Stimulated activated CD4-positive, alpha-beta T cell treated with anti-CD3 and anti-CD28 coated beads, TNF-alpha, amount 100 ng/mL, for 24 hours (primary cell): ENCODE measurements around the gene AKAP10.
A peak's percentile ranks its signal among the peaks of the same experiment; 100 is the strongest.
"Not testable (repeated sequence)": the region's sequence is repeated elsewhere in the genome, so short reads cannot be mapped to it uniquely, and the experiment has no call there.

Experiments
- DNase-seq, 3 experiments: peaks; one replicate each; pipeline ENCODE4 v3.0.0-alpha.2; 2020; ENCODE audit warnings: low read depth in 3 of 3

The AKAP10 gene, protein sequence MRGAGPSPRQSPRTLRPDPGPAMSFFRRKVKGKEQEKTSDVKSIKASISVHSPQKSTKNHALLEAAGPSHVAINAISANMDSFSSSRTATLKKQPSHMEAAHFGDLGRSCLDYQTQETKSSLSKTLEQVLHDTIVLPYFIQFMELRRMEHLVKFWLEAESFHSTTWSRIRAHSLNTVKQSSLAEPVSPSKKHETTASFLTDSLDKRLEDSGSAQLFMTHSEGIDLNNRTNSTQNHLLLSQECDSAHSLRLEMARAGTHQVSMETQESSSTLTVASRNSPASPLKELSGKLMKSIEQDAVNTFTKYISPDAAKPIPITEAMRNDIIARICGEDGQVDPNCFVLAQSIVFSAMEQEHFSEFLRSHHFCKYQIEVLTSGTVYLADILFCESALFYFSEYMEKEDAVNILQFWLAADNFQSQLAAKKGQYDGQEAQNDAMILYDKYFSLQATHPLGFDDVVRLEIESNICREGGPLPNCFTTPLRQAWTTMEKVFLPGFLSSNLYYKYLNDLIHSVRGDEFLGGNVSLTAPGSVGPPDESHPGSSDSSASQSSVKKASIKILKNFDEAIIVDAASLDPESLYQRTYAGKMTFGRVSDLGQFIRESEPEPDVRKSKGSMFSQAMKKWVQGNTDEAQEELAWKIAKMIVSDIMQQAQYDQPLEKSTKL

DNA sequence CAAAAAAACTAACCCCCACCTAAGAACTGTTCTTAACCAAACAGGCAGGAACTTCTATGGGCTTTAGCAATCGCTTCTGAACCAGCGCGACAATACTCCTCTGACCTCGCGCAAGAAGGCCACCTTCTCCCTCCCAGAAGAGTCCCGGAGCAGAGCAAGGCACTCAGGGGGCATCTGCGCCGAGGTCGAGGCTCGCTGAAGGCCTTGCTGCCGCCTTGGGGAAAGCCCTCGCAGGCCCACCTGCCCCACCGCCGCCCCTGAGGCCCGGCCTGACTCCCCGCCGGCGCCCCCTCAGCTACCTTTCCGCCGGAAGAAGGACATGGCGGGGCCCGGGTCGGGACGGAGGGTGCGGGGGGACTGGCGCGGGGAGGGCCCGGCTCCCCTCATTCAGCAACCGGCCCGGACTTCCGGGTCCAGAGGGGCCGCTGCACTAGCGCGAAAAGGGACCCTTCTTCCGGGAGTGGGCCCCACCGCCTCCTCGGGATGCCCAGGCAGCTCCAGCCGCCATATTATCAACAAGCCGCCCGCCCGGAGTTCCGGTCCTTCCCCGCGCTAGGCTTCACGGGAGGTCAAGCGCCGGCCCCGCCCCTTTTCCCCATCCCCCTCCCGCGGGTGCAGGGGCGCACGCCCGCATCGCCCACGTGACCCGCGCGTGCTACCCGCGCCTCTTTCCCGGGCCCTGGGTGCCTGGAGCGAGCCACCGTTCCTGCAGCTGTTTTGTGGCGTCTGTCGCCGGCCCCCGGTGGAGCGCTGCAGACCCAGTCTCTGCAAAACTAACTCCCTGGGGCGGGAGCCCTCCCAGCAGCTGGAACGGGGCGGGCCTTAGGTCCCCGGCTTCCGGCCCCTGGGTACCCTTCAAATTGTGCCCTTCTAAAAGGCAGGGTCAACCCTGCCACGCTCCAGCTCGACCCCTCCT is at the start of gene AKAP10:
Gene AKAP10, minus strand, starts transcription at position 536 of the 916 bp plus-strand sequence. Its CDS starts 149 bp downstream, at position 387.
- peak; percentile 90 to 96 (median 92) for DNase-seq

DNA sequence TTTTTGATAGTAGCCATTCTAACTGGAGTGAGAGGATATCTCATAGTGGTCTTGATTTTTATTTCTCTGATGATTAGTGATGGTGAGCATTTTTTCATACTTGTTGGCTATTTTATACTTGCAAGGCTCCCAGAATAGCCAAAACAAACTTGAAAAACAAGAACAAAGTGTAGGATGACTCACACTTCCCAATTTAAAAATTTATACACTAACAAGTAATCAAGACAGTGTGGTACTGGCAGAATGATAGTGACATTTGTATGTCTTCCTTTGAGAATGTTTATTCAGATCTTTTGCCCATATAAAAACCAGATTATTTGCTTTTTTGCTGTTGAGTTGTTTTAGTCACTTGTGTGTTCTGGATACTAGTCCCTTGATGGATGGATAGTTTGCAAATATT is 49.3 kb upstream of the AKAP10 start:
- no peak for DNase-seq

DNA sequence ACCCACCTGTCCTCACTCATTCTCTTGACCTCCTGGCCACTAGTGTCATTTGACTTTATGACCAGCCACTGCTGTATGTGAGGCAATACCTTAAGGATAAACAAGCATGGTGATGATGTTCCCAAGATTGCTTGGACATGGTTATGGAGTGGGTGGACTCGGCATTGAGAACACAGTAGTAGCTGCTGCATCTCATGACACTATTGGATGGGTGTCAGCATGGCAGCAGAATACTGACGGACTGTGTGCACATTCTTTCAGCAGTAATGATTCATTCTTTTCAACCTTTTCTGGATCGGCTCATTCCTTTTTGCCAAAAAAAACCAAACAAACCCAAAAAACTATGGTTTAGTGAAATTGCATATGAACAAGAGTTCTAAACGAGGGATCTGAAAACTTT is 45.1 kb upstream of the AKAP10 start:
- DNase-seq = no peak

DNA sequence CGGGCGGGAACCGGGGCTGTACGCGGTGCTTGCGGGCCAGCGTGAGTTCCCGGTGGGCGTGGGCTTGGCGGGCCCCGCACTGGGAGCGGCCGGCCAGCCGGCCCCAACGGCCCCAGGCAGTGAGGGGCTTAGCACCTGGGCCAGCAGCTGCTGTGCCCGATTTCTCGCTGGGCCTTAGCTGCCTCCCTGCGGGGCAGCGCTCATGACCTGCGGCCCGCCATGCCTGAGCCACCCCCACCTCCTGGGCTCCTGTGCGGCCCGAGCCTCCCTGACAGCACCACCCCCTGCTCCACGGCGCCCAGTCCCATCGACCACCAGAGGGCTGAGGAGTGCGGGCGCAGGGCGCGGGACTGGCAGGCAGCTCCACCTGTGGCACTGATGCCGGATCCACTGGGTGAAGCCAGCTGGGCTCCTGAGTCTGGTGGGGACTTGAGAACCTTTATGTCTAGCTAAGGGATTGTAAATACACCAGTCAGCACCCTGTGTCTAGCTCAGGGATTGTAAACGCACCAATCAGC is 38.9 kb upstream of the AKAP10 start:
- not testable (repeated sequence) for DNase-seq

DNA sequence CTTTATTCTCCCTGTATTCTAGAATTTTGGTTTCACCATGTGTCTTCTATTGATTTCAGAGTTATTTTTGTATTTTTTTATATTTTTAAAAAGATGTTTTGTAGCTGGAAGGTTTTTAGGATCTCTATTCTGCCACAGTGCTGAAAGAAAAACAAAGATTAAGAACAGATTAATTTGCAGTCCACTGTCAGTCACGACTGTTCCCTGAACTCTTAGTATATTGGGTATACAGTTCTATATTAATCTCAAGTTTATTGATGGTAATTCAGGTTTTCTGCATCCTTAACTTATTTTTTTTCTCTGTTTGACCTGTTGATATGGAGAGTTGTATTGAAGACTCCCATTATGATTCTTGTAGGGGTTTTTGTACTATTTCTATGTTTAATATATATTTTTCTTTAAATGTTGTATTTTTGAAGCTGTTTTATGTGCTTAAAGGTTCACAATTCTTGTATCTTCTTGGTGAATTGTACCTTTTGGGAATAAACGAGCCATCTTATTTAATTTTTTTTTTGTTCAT is 34.4 kb upstream of the AKAP10 start:
- DNase-seq = no peak

DNA sequence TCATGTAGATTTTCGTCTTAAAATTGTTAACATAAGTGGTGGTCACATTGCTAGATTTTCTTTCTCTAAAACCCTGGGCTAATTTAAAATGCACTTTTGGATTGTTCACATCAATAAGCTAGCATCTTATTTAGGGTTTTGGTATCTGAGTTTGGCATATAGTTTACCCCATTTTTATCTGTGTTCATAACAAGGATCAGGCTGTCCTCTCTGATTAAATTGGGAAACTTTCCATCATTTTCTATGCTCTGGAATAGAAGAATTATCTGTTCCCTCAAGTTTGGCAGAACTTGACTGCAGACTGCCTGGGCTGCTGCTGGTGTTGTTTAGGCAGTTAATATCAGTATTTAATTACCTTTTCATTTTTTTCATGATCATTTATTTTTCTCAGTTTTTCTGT is 33.3 kb upstream of the AKAP10 start:
- DNase-seq = no peak

DNA sequence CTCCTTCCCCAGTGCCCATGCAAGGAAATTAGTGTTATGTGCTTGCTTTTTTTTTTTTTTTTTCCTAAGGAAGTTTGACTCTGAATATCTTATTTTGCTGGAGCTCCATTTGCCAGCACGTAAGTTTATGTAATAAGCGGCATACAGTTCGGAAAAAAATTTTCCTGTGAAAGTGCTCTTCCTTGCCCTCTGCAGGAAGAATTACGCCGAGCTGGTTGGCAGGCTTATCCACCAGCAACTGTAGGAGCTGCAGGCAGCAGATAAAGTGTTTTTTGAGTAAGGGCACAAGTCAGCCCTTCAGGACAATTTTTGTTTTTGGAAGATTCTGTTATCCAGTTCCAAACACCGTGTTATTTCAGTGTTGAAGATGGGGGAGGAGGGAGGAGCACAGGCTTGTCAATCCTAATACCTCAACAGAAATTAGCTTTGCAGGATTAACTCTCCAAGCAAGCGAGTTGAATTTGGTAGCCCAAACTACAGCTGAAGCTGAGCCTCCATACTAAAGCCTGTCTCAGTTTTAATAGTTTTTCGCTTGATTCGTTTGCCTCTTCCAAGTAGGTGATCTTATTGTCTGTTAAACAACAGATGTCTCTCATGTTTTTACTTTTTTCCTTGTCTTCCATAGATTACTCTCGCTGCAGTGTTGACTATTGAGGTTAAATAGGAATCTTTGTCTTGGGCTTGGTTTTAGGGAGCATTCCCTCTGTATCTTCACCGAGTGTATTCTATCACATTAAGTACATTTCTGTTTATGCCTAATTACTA is 32.7 kb upstream of the AKAP10 start:
- peak in 1 of 3 experiments; percentile 3 for DNase-seq

DNA sequence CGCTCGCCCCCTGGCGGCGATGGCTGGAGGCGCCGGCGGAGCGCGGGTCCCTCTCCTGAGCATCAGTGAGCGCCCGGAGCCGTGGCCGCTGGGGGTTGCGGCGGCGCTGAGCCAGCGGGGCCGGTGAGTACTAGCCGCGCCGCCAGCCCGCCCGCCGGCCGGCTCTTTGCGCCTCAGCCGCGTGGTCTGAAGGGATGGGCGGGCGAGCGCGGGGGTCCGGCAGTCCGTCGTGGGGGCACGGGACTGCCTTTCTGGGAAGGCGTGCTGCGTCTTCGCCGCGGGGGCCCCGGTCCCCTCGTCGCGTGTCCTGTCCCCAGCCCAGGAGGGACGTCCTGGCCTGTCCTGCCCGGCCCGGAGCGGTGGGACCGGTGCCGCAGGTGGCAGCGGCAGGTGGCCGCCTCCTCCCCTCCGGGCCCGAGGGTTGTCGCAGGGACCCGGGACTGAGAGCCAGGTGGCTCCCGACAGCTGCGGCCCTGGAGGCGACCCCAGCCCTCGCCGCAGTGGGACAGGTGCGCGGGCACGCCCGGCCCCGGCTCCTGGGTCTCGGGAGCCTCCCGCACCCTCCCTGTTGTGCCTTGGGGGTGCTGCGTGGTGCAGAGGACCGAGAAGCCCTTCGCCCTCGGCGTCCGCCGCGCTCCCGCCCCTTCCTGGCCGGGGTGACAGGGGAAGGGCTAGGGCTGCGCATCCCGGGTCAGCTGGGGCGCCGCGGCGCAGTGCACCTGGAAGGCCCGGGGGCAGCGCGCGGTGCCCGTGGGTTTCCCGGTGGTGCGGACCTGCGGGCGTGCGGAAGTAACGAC is 31.9 kb upstream of the AKAP10 start, which contains the start of gene SPECC1:
Gene SPECC1, plus strand, starts transcription at position 58 of the 797 bp plus-strand sequence. CDS start 87,293 bp downstream, outside the sequence.
- DNase-seq = peak; percentile 17 to 79 (median 72)

DNA sequence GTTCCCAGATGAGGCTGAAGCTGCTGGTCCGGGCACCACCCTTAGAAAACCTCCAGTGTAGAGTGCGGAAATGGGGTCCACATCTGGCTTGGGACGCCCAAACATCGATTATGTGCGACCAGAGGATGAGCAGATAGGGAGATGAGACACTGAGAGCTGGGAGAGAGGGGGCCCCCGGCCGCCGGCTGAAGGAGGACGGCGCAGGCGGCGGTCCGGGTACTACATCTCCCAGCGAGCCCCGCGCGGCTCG is 31.3 kb upstream of the AKAP10 start:
- peak in 1 of 3 experiments; percentile 87 for DNase-seq

DNA sequence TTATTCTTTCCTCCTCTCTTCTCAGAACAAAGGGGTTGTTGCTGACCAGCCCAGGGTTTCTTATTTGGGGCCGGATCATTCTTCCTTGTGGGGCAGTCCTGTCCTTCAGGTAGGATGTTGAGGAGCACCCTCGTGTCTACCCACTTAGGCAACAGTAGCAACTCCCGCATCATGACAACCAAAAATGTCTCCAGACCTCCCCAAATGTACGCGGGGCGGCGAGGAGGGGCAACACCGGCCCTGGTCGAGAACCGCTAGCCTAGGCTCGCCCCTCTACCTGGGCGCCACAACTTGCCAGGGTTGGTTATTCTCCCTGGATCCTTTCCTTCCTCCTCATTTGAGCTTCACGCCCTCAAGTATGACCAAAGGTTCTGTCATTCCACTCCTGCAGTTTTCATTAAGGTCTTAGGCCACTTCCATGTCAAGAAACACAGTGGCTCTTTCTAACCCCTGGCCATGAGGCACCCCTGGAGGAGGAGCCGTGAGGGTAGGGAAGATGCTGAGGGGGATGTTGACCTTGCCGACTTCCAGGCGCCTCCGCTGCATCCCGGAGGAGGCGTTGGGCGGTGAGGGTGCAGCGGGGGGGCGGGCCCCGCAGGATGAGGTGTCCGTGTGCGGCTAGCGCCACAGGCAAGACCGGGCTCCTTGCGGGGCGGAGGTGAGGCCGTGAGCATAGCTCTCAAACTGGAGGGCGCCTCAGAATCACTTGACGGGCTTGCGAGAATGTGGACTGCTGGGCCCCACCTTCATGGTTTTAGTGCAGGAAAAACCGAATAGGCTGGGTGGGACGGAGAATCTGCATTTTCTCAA is 30.8 kb upstream of the AKAP10 start:
- no peak for DNase-seq

DNA sequence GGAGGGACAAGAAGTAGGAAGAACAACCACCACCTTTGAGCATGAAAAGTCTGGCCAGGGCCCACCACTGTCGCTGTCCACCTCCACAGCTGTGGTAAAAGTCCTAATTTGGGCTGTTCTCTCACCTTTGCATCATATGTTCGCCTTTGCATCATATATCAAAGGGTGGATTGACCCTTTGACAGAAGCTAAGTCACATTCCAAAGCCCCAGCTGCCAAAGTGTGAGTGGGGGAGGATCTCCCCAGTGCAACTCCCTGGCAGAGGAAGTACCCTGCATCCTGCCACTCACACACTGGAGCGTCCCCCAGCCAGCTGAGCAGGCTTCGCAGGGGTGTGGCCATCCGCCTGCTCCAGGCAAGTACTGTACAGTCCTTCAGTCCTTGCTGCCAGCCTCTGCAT is 18.9 kb upstream of the AKAP10 start:
- DNase-seq = no peak

DNA sequence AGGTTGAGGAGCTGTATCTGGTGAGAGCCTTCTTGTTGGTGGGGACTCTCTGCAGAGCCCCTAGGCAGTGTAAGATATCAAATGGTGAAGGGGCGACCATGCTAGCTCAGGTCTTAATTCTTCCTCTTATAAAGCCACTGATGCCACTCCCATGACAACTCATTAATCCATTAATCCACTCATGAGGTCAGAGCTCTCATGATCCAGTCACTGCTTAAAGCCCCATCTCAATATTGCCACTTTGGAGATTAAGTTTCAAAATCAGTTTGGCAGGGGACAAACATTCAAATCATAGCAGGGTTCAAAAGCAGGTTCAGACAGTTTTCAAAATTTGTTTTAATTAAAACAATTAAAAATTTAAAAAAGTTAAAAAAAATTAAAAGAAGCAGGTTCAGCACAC is 18.5 kb upstream of the AKAP10 start:
- DNase-seq = no peak

DNA sequence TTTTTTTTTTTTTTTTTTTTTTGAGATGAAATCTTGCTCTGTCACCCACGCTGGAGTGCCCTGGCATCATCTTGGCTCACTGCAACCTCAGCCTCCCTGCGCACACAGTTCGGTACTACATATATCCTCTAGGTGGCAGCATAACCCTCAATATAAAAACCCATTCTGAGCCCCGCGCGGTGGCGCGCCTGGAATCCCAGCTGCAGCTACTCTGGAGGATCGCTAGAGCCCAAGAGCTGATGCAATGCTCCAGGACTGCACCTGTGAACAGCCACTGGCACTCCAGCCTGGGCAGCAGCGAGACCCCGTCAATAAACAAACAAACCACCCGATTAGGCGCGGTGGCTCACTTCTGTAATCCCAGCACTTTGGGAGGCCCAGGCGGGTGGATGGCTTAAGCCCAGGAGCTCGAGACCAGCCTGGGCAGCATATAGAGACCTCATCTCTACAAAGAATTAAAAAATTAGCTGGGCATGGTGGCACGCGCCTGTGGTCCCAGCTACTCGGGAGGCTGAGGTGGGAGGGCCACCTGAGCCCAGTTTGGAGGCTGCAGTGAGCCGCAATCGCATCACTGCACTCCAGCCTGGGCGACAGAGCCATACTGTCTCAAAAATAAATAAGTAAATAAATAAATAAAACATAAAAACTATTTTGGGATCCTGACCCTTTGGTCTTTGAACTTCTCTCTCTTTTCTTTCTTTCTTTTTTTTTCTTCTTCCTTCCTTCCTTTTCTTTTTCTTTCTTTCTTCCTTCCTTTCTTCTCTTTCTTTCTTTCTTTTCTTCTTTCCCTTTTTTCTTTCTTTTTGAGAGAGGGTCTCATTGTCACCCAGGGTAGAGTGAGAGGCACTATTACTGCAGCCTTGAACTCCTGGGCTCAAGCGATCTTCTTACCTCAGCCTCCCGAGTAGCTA is 15.4 kb upstream of the AKAP10 start:
- DNase-seq = peak; percentile 47 to 73 (median 64)

DNA sequence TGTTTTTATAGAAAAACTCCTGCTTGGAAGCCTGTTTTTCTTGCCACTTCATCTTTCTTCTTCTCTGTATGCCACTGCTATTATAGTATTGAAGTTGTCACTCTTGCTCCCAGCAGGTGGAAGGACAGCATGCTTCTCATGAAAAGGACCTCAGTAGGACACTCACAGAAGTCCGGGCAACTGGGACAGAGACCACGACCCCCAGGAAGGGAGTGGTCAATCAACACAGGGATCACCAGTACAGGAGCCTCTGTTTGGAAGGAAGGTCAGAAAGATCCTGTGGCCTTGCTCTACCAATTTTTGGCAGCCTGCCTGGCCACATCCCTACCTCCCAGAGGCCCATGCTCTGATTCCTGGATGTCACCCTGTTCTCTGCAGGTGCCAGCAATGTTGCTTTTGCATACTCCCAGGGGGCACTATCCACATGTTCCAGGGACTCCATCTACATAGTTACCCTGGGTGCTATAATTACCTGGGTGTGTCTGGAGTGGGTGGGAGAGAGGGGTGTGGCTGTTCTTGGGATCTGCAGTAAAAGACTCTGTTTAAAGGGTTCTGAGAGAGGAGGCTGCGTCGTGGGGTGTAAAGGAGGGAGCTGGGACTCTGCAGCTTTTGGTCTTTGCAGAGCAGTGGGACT is 13.7 kb upstream of the AKAP10 start:
- DNase-seq = no peak

DNA sequence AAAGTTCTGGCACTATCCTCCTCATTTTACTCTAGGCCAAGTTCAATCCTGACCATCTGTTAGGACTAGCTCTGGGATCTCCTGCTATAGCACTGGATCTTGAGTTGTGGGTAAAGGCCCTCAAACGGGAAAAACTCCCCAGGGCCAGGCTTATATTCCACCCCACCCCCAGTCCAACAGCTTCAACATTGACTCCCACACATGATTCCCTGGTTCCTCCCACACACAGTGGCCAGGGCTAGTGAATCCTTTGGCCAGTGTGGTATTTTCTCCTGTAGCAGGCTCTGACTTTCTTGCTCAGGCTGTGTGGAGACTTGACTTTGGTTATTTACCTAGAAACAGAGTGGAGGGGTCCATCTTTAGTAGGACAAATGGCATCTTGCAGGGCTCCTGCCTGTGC is 10.3 kb upstream of the AKAP10 start:
- no peak for DNase-seq

DNA sequence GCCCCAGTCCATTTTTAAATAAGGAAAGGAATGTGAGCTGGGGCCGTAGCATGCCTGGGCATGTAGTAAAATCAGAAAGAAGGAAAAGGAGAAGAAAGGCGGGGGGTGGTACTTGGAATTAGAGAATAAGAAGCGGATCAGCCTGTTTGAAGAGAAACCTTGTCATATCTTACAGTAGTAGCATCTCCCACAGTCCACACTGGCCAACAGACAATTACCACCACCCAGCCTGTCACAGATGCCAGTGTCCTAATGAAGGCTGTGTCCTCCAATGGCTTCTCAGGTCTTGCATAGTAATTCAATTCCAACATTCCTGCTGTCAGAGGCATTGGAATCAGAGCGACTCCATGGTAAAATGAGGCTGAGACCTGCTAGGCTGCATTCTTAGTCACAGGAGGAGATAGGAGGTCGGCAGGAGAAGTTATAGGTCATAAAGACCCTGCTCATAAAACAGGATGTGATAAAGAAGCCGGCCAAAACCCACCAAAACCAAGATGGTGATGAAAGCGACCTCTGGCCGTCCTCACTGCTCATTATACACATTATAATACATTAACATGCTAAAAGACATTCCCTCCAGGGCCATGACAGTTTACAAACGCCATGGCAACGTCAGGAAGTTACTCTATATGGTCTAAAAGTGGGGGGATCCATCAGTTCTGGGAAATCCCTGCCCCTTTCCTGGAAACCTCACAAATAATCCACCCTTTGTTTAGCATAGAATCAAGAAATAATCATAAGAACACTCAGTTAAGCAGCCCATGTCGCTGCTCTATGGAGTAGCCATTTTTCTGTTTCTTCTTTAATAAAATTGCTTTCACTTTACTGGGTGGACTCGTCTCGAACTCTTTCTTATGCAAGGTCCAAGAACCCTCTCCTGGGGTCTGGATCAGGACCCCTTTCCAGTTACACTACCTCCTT is 9.6 kb upstream of the AKAP10 start:
- no peak for DNase-seq
